ENCODE results near the gene CD40. TPM values are rescaled to one million over a fixed set of nuclear protein-coding genes. Genes with fewer than 3 reads are reported as not detected.

CD40 gene
- total RNA-seq, 1 experiment from 2014 or later, result 13.6 TPM

GRCh38 chr20:46171909-46172308 is 53.8 kb downstream of the CD40 start:
- Histone ChIP-seq H4K20me1 (ENCODE audit: insufficient read depth) (no peaks in the 10 kb centered on the region), H3K4me2 (no peak overlapping the region), H3K27ac (no peak overlapping the region), H3K4me3 (no peak overlapping the region), H3K36me3 (ENCODE audit: low read depth) (no peaks in the 10 kb centered on the region), H2AFZ (no peak overlapping the region), H3K4me1 (replicated peaks; ENCODE audit: insufficient read depth) (no peaks in the 10 kb centered on the region), H3K27me3 (ENCODE audit: insufficient read depth, low read depth) (peaks cover 94% of the 10 kb centered on the region), H3F3A (ENCODE audit: insufficient read depth, low read depth) (no peaks in the 10 kb centered on the region), H3K9me3 (ENCODE audit: insufficient read depth, low read depth) (no peaks in the 10 kb centered on the region), H3K9me2 (ENCODE audit: insufficient read depth) (no peaks in the 10 kb centered on the region), H3K79me2 (ENCODE audit: low read depth) (no peaks in the 10 kb centered on the region)
- ChIA-PET CTCF (no interaction called here), POLR2A (ENCODE audit: unreplicated experiment) (interaction anchor here (0.6 kb wide), 1 partner anchor 13 kb away, joined by 3 read pairs; no protein-coding TSS in a partner anchor)
- intact Hi-C loops (cut with micrococcal nuclease; ENCODE audit: unreplicated experiment), result no loop called here
- no peak for DNase-seq
- no TSS peak for BruUV-seq (replicated peaks)
- TF ChIP-seq EZH2 (IDR thresholded peaks at IDR 0.05; ENCODE audit: low read depth), result no peak
- no peak for TF ChIP-seq CTCF (conservative IDR thresholded peaks at IDR 0.05)

GRCh38 chr20:46172455-46172854 is 54.3 kb downstream of the CD40 start:
- peaks cover 94% of the 10 kb centered on the region for H3K27me3 ChIP-seq (ENCODE audit: insufficient read depth, low read depth)
- no peaks in the 10 kb centered on the region for H3K79me2 ChIP-seq (ENCODE audit: low read depth)
- no peaks in the 10 kb centered on the region for H3K9me3 ChIP-seq (ENCODE audit: insufficient read depth, low read depth)
- BruUV-seq (replicated peaks), result no TSS peak
- no peak overlapping the region for H3K27ac ChIP-seq
- no peak overlapping the region for H3K4me2 ChIP-seq
- ChIA-PET CTCF (interaction anchor here (0.8 kb wide), 1 partner anchor 40 kb away, joined by 3 read pairs; no protein-coding TSS in a partner anchor), POLR2A (ENCODE audit: unreplicated experiment) (interaction anchor here (0.6 kb wide), 1 partner anchor 14 kb away, joined by 3 read pairs; no protein-coding TSS in a partner anchor)
- H3K4me3 ChIP-seq, result no peak overlapping the region
- no peak for DNase-seq
- no peaks in the 10 kb centered on the region for H3K9me2 ChIP-seq (ENCODE audit: insufficient read depth)
- intact Hi-C loops (cut with micrococcal nuclease; ENCODE audit: unreplicated experiment), result no loop called here
- H3F3A ChIP-seq (ENCODE audit: insufficient read depth, low read depth), result no peaks in the 10 kb centered on the region
- H2AFZ ChIP-seq, result no peak overlapping the region
- no peaks in the 10 kb centered on the region for H4K20me1 ChIP-seq (ENCODE audit: insufficient read depth)
- TF ChIP-seq CTCF (conservative IDR thresholded peaks at IDR 0.05), result no peak
- no peak for TF ChIP-seq EZH2 (IDR thresholded peaks at IDR 0.05; ENCODE audit: low read depth)
- no peaks in the 10 kb centered on the region for H3K36me3 ChIP-seq (ENCODE audit: low read depth)
- no peaks in the 10 kb centered on the region for H3K4me1 ChIP-seq (replicated peaks; ENCODE audit: insufficient read depth)

- no peaks in the 10 kb centered on the region for H3K79me2 ChIP-seq (ENCODE audit: low read depth)
- no peak for DNase-seq
- BruUV-seq (replicated peaks), result no TSS peak
- TF ChIP-seq EZH2 (IDR thresholded peaks at IDR 0.05; ENCODE audit: low read depth) (no peak), CTCF (conservative IDR thresholded peaks at IDR 0.05) (no peak)
- no peaks in the 10 kb centered on the region for H4K20me1 ChIP-seq (ENCODE audit: insufficient read depth)
- H3K27me3 ChIP-seq (ENCODE audit: insufficient read depth, low read depth), result peaks cover 96% of the 10 kb centered on the region
- intact Hi-C loops (cut with micrococcal nuclease; ENCODE audit: unreplicated experiment), result no loop called here
- H3F3A ChIP-seq (ENCODE audit: insufficient read depth, low read depth), result no peaks in the 10 kb centered on the region
- no peak overlapping the region for H3K4me3 ChIP-seq
- ChIA-PET CTCF (interaction anchor here (0.7 to 0.8 kb wide), 2 partner anchors 26 to 41 kb away, joined by 3 to 9 read pairs; no protein-coding TSS in a partner anchor), POLR2A (ENCODE audit: unreplicated experiment) (no interaction called here)
- H3K4me2 ChIP-seq, result no peak overlapping the region
- H3K9me2 ChIP-seq (ENCODE audit: insufficient read depth), result no peaks in the 10 kb centered on the region
- H3K27ac ChIP-seq, result no peak overlapping the region
- H3K9me3 ChIP-seq (ENCODE audit: insufficient read depth, low read depth), result no peaks in the 10 kb centered on the region
- H3K4me1 ChIP-seq (replicated peaks; ENCODE audit: insufficient read depth), result no peaks in the 10 kb centered on the region
- H3K36me3 ChIP-seq (ENCODE audit: low read depth), result no peaks in the 10 kb centered on the region
- no peak overlapping the region for H2AFZ ChIP-seq
Observed at GRCh38 chr20:46172961-46173536, 54.9 kb downstream of the CD40 start.

Measured in PC-9 (cell line).